HG03457 (cell line): ENCODE data around the gene ATP10B.
A peak's percentile ranks its signal among the peaks of the same experiment; 100 is the strongest.
"Not testable (repeated sequence)": the region's sequence is repeated elsewhere in the genome, so short reads cannot be mapped to it uniquely, and the experiment has no call there.

Experiments used
- ATAC-seq: cut with Tn5 transposase; IDR thresholded peaks from one replicate; pipeline ENCODE4 v1.9.1; 2021; ENCODE audit warnings: moderate number of reproducible peaks; ENCODE audit not compliant: unreplicated experiment

The ATP10B gene, protein sequence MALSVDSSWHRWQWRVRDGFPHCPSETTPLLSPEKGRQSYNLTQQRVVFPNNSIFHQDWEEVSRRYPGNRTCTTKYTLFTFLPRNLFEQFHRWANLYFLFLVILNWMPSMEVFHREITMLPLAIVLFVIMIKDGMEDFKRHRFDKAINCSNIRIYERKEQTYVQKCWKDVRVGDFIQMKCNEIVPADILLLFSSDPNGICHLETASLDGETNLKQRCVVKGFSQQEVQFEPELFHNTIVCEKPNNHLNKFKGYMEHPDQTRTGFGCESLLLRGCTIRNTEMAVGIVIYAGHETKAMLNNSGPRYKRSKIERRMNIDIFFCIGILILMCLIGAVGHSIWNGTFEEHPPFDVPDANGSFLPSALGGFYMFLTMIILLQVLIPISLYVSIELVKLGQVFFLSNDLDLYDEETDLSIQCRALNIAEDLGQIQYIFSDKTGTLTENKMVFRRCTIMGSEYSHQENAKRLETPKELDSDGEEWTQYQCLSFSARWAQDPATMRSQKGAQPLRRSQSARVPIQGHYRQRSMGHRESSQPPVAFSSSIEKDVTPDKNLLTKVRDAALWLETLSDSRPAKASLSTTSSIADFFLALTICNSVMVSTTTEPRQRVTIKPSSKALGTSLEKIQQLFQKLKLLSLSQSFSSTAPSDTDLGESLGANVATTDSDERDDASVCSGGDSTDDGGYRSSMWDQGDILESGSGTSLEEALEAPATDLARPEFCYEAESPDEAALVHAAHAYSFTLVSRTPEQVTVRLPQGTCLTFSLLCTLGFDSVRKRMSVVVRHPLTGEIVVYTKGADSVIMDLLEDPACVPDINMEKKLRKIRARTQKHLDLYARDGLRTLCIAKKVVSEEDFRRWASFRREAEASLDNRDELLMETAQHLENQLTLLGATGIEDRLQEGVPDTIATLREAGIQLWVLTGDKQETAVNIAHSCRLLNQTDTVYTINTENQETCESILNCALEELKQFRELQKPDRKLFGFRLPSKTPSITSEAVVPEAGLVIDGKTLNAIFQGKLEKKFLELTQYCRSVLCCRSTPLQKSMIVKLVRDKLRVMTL (N-terminal part only)

DNA sequence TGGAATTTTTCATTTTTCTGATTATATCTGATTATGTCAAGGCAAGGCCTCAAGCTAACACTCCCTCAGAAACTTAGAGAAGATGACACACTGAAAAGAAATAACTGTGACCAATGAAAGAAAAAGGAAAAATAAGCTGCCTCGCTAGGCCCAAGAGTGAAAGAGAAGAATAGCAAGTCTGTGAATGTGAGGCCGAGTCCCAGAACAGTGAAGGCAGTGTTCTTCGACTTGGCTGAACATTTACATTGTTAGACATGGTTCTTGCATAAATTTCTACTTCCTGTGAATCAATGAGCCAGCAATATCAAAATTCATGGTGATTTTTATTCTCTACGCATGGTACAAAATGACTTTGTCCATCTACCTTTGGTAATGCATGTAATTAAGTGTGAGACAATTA lies at the start of gene ATP10B:
TSS of gene ATP10B (minus strand) at position 163 of the 400 bp plus-strand sequence. CDS start 164,137 bp downstream, outside the sequence.
- ATAC-seq, result no peak

DNA sequence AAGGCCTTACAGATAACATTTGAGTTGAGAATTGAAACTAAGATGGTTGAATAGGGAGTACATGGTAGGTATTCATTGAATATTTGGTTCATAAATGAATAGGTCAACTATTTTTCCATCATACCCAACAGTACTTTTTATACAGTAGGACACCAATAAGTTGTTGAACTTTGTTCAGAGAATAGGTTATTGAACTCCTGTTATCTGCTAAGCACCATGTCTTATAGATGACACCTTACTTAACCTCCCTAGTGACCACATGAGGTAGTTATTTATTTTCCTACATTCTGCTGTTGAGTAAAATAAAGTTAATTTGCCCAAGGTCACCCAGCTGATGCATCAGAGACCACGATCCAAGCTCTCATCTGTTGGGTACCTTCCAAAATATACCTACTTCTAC lies 49.6 kb upstream of the ATP10B start:
- no peak for ATAC-seq

DNA sequence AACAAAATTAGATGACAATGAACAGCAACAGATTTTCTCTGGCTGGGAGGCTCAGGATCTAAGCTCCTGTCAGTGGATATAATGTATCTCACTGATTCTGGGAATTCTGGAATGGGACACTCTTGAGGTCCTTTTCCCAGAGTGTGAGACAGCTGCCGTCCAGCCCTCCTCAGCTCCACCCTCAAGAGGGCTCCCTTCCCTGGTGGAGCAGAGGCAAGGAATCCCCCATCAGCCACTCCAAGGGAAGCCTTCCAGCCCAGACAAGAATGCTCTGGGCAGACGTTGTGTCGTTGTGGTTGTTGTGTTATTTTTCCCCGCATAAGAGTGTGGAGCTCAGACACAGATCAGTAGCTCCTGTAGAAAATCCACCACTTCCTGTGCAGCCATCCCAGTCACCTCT lies 47.7 kb upstream of the ATP10B start:
- no peak for ATAC-seq

DNA sequence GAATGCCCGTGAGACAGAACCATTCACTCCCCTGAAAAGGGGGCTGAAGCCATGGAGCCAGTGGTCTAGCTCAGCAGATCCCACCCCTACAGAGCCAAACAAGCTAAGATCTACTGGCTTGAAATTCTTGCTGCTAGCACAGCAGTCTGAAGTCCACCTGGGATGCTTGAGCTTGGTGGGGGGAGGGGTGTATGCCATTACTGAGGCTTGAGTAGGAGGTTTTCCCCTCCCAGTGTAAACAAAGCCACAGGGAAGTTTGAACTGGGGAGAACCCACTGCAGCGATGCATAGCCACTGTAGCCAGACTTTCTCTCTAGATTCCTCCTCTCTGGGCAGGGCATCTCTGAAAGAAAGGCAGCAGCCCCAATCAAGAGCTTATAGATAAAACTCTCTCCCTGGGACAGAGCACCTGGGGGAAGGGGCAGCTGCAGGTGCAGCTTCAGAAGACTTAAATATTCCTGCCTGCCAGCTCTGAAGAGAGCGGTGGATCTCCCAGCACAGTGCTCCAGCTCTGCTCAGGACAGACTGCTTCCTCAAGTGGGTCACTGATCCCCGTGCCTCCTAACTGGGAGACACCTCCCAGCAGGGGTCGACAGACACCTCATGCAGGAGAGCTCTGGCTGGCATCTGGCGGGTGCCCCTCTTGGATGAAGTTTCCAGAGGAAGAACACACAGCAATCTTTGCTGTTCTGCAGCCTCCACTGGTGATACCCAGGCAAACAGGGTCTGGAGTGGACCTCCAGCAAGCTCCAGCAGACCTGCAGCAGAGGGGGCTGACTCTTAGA lies 41.4 kb upstream of the ATP10B start:
- not testable (repeated sequence) for ATAC-seq

DNA sequence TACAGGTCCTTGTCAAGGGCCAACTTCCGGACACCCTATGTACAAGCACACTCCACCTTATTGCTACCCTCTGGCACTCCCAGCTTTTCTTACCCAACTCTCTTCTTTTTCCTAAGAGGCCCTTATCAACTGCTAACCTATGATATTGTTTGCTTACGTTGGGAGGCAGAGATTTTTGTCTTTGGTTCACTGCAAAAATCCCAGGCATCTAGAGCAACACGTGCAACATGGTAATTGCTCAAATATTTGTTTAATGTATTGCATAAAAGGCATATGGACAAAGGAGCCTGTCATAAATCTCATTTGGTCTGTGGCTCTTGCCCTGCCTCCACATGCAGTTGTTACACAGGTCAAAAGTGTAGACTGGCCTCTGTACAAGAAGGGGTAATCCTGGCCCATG lies 35.8 kb upstream of the ATP10B start:
- no peak for ATAC-seq

DNA sequence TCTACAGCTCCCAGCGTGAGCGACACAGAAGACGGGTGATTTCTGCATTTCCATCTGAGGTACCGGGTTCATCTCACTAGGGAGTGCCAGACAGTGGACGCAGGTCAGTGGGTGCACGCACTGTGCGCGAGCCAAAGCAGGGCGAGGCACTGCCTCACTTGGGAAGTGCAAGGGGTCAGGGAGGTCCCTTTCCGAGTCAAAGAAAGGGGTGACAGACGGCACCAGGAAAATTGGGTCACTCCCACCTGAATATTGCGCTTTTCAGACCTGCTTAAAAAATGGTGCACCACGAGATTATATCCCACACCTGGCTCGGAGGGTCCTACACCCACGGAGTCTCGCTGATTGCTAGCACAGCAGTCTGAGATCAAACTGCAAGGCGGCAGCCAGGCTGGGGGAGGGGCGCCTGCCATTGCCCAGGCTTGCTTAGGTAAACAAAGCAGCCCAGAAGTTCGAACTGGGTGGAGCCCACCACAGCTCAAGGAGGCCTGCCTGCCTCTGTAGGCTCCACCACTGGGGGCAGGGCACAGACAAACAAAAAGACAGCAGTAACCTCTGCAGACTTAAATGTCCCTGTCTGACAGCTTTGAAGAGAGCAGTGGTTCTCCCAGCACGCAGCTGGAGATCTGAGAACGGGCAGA lies 21.7 kb upstream of the ATP10B start:
- not testable (repeated sequence) for ATAC-seq

DNA sequence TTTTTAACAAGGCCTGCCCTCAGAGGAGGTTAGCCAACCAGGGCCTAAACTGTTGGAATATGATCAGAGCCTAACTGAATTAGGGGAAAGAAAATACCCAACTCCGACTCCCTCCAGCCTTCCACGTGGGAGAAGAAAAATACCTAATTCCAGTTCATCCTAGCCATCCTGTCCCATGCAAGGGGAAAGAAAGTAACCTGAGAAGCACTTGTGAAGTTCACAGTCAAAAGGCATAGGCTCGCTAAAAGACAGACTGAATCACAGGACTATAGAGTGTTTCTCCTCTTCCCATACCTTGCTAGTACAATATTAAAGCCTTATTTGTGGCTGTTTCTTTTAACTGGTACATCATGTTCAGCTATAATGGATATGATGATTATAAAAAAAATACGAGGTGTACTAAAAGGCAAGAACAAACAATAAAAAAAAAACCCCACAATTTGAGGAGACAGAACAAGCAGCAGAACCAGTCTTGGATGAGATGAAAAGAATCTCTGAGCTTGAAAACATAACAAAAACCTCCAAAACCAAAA lies 18.0 kb upstream of the ATP10B start:
- no peak for ATAC-seq

DNA sequence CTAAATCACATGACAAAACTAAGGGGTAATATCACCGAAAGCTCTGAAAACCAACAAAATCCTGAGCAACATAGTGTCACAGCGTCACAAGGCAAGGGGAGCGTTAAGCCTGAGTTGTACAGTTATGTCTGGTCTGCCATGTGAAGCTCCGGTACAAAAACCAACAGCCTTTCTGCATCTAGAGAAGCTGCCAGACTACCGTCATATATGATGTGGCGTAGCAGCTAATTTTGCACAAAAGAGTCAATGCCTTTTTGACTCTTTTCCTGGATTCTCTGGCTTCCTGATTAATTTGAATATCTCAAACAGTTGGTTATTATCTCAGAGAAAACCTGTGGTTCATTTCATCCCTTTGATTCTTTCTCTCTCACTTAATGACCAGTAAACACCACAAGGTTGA lies 16.0 kb upstream of the ATP10B start:
- no peak for ATAC-seq

DNA sequence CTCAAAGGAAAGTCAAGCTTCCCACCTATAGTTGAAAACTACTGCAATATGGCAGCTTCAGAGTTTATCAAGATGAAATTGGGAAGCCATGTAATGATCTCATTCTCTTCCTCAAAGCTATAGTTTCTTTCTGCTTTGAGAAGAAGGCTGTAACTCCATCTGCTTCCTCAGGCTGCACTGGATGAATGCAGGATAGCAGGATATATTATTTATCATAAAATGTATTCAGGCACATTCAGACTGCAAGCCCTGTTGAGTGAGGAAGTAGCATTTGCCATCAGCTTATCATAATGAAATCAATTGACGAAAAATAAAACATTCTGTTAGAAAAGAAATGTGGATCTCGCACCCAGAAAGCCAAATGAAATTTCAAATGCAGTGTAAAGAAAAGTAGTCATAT lies 560 bp downstream of the ATP10B start:
- no peak for ATAC-seq

DNA sequence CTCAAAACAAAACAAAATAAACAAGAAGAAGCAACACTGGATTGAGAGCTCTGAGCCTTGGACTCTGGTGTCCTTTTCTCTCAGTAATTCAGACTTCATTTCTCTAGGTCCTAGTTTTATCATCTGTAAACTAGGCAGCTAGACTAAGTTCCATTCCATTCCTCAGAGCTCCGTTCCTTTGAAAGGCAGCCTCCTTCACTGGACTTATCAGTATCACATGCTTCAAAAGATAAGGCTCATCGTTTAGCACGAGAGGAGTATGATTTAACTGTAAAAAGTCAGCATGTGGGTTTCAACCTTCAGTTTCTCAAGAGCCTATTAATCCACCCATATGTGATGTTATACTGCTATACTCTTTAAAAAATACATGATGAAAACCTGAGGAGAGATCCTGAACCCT lies 1.6 kb downstream of the ATP10B start:
- no peak for ATAC-seq

DNA sequence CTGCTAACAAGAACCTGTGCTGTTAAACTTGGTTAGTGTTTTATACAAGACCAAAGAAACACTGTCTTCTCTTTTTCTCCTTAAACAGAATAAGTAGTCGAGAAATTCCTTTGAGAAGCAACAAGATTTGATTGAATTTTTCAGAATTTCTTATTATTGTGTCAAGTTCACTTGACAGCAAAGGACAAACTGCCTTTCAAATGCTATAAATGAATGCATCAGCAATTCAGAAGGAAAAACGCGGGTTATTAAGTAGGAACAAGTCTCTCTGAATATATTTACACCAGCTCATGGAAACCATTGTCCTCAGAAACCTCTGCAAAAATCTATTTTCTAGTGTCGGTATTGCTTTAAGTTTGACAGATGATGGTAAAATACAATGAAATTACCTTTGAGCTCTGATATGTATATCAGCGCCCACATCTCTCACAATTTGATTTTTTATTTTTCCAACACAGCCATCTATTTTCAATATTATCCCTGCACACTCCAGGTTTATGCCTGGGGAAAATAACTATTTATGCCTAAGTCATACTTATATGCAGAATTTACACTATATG lies 4.4 kb downstream of the ATP10B start:
- no peak for ATAC-seq

DNA sequence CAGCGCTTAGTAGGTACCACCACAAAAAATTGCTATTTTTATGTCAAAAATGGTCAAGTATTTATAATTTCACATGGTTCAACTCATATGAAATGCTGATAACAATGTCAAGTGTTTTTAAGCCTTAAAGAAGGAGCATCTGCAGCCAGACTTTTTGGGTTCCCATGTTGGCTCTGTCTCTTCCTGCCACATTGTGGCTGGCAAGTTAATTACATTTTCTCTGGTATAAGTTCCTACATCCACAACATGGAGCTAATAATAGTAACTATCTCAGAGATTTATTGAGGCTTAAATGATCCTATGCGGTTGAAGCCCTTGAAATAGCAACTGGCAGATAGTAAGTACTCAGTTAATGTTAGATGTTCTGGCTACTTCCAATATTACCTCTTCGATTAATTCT lies 5.4 kb downstream of the ATP10B start:
- ATAC-seq, result no peak

DNA sequence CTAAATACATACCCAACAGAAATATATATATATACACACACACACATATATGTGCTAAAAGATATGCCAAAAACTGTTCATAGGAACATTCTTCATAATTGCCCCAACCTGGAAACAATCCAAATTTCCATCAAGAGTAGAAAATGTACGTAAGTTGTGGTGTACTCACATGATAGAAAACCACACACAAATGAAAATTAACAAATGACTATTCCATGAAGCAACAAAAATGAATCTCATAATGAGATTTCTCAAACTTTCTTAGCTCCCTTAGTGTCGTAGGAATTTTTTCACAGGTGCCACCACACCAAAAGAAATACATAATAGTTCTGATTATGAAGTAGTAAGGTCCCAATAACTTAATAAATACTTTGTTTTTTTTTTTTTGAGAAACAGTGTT lies 7.8 kb downstream of the ATP10B start:
- no peak for ATAC-seq

DNA sequence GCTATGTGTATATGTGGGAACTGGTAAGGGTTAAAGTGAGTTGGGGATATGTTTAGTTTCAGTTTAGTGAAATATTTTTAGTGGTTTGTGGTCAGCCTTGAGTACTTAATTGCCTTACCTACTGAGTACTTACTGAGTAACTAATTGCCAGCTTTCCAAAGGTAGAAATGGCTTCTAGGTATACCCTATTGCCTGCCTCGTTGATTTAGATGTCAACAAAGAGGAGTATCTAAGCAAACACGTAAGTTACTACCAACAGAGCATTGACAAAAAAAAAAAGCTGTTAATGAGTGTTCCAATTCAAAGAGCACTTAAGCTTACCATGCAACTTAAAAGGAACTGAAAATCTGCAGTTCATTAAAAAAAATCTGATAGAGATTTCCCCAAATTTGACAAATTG lies 8.8 kb downstream of the ATP10B start:
- ATAC-seq, result peak; percentile 99

DNA sequence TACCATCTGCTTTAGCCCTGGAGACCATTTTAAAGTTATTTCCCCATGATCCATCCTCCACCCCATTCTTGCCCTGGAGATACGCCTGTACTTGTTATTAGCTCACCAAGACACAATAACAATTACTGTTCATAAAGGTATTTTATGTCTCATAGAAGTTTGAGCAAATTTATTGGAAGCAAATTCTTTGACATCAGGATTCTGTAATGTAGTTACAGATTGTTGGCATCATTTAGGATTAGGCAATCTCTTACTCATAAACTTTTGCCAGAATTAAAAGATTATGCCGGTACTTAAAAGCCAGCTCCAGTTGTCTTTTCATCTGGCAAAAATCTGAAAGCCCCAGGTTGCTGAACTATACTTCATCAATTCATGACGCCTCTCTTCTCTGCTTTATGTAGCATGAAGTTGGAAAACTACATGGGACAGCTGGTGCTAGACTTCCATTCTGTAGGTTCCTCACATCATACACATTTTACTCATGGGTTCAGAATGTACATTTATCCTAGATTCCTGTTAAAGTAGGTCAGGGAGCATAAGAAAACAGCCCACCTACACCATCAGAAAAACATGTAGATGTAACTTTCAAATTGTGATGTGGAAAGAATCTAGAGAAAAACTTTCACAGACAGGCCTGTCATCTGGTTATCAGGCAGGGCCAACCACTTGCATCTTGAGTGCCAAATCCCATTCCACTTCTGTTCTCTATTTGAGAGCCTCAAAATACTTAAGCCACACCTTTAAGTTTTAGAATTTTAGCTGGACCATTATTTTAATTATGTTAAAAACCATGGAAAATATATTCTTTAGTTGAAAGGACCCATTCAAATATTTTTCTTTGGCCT lies 14.0 kb downstream of the ATP10B start:
- no peak for ATAC-seq

DNA sequence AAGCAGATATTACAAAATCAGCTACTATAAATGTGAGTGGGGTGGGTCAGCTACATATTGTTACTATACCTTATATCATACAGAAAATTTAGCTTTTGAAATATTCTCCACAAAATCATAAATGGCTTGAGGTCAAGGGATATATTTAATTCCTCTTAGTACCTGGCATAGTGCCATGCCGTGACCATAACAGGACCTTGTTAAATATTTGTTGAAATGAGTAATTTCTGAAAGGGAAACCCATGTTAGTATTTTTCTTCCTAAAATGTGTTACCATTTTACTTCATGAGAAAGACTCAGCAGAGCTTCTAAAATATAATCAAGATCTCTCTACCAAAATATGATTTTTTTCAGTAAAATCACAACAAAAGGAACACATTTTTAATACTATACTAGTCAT lies 14.8 kb downstream of the ATP10B start:
- ATAC-seq, result no peak

DNA sequence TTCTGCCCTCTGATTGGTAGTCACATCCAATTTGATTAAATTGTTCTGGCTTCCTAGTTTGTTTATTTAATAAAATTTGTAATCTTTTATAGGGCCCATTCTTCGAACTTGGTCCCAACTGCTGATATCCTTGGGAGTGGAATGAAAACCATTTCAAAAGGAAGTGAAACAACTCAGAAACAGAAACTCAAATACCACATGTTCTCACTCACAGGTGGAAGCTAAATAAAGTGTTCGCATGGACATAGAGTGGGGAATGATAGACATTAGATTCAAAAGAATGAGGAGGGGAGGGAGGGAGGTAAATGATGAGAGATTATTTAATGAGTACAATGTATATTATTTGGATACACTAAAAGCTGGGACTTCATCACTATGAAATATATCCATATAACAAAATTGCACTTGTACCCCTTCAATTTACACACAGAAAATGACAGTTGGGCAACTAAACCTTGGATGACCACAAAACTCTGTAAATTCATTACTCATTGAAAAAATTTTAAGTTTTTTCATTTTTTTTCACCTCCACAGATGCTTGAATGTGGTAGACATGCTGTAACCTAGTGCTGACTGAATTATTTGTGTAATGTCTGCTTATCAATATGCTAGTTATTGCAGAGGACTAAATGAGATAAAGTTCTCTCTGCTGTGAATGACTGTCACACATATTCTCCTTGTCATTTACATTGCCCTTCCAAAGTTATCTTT lies 16.0 kb downstream of the ATP10B start:
- peak; percentile 72 for ATAC-seq

DNA sequence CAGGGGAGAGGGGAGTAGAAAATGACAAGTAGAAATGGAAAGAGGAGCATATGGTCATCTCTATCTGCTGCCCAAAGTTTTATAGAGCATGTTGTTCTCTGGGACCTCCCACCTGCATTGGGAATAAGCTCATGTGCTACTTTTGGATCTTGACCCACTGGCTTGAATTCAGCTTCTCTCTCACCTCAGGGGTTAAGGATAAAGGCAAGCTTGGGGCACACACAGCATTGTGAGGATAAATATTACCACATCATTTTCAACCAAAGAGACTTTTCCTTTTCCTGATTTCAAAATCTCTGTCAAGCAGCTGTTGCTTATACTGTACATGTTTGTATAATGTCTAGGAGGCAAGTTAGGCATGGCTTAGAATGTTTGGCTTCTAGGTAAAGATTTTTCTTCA lies 16.6 kb downstream of the ATP10B start:
- peak; percentile 25 for ATAC-seq
